Fibroblast of lung (primary cell): Measurements from ENCODE around the gene CAMKMT. TPM values are rescaled to one million over a fixed set of nuclear protein-coding genes. Genes with fewer than 3 reads are reported as not detected.

Source experiments
- DNase-seq, 2 donors: peaks; one replicate each; pipeline versions ENCODE4 v3.0.0 to v3.0.0-alpha.2; 2010; ENCODE audit warnings: low read depth in 2 of 2
- H2AFZ ChIP-seq: 2 replicates; pipeline ENCODE4 v1.5.1; 2012; ENCODE audit warnings: low read length, control low read depth, inconsistent platforms
- H3K27ac ChIP-seq: 2 replicates; pipeline ENCODE4 v1.5.1; 2011; ENCODE audit warnings: low read length, control low read depth; ENCODE audit not compliant: insufficient read depth
- H3K27me3 ChIP-seq: 2 replicates; pipeline ENCODE4 v1.5.1; 2011; ENCODE audit warnings: mild to moderate bottlenecking, low read length; ENCODE audit not compliant: control insufficient read depth, insufficient read depth
- H3K36me3 ChIP-seq: 2 replicates; pipeline ENCODE4 v1.5.1; 2011; ENCODE audit warnings: low read length; ENCODE audit not compliant: control insufficient read depth, insufficient read depth
- H3K4me1 ChIP-seq: 2 replicates; pipeline ENCODE4 v1.5.1; 2011; ENCODE audit warnings: low read length; ENCODE audit not compliant: control insufficient read depth, insufficient read depth; ENCODE audit errors: extremely low read depth
- H3K4me2 ChIP-seq: 2 replicates; pipeline ENCODE4 v1.5.1; 2011; ENCODE audit warnings: low read length, control low read depth; ENCODE audit not compliant: insufficient read depth; ENCODE audit errors: extremely low read depth
- H3K4me3 ChIP-seq, 4 experiments: fragments of 200-600 bp in 1 of 4; sonication (generic) in 1 of 4; replicated peaks in 1 of 4; 2 replicates each; pipeline ENCODE4 v1.5.1; 2011 to 2016; ENCODE audit warnings: low read length in 4 of 4, low read depth in 3 of 4, mild to moderate bottlenecking in 3 of 4, control low read depth in 2 of 4, inconsistent platforms in 1 of 4, mixed read lengths in 1 of 4; ENCODE audit not compliant: insufficient read depth in 1 of 4; ENCODE audit errors: control extremely low read depth in 1 of 4
- H3K79me2 ChIP-seq: 2 replicates; pipeline ENCODE4 v1.5.1; 2012; ENCODE audit warnings: mild to moderate bottlenecking, low read length, inconsistent platforms; ENCODE audit not compliant: control insufficient read depth, insufficient read depth
- H3K9ac ChIP-seq: 2 replicates; pipeline ENCODE4 v1.5.1; 2011; ENCODE audit warnings: mild to moderate bottlenecking, low read length, control low read depth; ENCODE audit not compliant: insufficient read depth
- H3K9me3 ChIP-seq: 2 replicates; pipeline ENCODE4 v1.5.1; 2012; ENCODE audit warnings: low read depth, low read length; ENCODE audit not compliant: control insufficient read depth, insufficient read depth
- H4K20me1 ChIP-seq: 2 replicates; pipeline ENCODE4 v1.5.1; 2011; ENCODE audit warnings: low read length; ENCODE audit not compliant: control insufficient read depth, insufficient read depth; ENCODE audit errors: extremely low read depth
- EZH2 ChIP-seq: IDR thresholded peaks from 2 replicates; pipeline ENCODE4 v1.5.1; 2012; ENCODE audit warnings: low read length, control low read depth, mild to moderate bottlenecking; ENCODE audit errors: missing control alignments
- polyA plus RNA-seq, 2 donors: library from polyadenylated mRNA; depleted of rRNA in 1 of 2; stranded (reverse) in 1 of 2; unstranded in 1 of 2; fragments of >200 nt; gene quantifications; 2 replicates each; pipeline ENCODE4 v1.2.1, GENCODE V29; 2011 to 2012; ENCODE audit warnings: missing spikeins in 1 of 2
- total RNA-seq: library from RNA; depleted of rRNA; stranded (reverse); fragments of >200 nt; gene quantifications from 2 replicates; pipeline ENCODE4 v1.2.1, GENCODE V29; 2014
- TF ChIP-seq, protein P1 (sequence below), 2 donors: IDR thresholded peaks in 1 of 2; conservative IDR thresholded peaks in 1 of 2; 1 replicate in 1 of 2; 2 replicates in 1 of 2; pipeline ENCODE4 v1.5.1; 2011 to 2012; ENCODE audit warnings: low read length in 2 of 2, control low read depth in 1 of 2, inconsistent platforms in 1 of 2, low read depth in 1 of 2, mild to moderate bottlenecking in 1 of 2

The CAMKMT gene
- total and polyA plus RNA-seq, 2 donors (not counting 1 experiment from before 2014, with no cell fraction given), result 7.9 to 11.6 TPM

DNA sequence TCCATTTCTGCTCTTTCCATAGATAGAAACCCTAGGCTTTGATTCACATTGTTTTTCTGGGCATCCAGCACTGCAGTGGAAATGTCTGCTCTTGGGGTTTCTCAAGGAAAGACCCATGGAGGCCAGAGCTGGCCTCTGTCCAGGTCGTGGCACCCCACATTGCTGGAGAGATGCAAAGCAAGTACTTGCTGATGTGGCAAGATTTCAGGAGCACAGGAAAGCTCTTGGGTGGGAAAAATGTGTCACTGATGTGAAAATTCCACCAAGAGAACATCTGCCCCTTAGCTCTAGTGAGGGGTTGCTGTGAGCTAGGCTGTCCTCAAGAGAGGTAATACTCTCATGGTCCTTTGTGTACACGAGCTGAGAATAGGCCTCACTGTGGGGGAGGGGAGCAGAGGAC lies 423.7 kb downstream of the CAMKMT start:
- TF ChIP-seq, protein P1, sequence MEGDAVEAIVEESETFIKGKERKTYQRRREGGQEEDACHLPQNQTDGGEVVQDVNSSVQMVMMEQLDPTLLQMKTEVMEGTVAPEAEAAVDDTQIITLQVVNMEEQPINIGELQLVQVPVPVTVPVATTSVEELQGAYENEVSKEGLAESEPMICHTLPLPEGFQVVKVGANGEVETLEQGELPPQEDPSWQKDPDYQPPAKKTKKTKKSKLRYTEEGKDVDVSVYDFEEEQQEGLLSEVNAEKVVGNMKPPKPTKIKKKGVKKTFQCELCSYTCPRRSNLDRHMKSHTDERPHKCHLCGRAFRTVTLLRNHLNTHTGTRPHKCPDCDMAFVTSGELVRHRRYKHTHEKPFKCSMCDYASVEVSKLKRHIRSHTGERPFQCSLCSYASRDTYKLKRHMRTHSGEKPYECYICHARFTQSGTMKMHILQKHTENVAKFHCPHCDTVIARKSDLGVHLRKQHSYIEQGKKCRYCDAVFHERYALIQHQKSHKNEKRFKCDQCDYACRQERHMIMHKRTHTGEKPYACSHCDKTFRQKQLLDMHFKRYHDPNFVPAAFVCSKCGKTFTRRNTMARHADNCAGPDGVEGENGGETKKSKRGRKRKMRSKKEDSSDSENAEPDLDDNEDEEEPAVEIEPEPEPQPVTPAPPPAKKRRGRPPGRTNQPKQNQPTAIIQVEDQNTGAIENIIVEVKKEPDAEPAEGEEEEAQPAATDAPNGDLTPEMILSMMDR (conservative IDR thresholded peaks at IDR 0.05 in 1 of 2, IDR thresholded peaks at IDR 0.05 in 1 of 2; ENCODE audit: low read depth in 1 of 2, low read length in 2 of 2), result no peak
- no peaks in the 10 kb centered on the region for H3K4me1 ChIP-seq

GRCh38 chr2:44786045-44786816 lies 424.5 kb downstream of the CAMKMT start:
- Histone ChIP-seq H3K4me2 (no peak overlapping the region), H2AFZ (no peak overlapping the region), H3K27me3 (no peaks in the 10 kb centered on the region), H3K36me3 (no peaks in the 10 kb centered on the region), H3K4me3 (no peak overlapping the region), H3K4me1 (no peaks in the 10 kb centered on the region), H4K20me1 (no peaks in the 10 kb centered on the region), H3K9me3 (no peaks in the 10 kb centered on the region), H3K9ac (no peak overlapping the region), H3K79me2 (no peaks in the 10 kb centered on the region), H3K27ac (no peak overlapping the region)
- TF ChIP-seq, protein P1 (conservative IDR thresholded peaks at IDR 0.05 in 1 of 2, IDR thresholded peaks at IDR 0.05 in 1 of 2; ENCODE audit: low read depth in 1 of 2, low read length in 2 of 2), result no peak
- TF ChIP-seq EZH2, result no peak
- no peak for DNase-seq

More for the DNA sequence above, 423.7 kb downstream of the CAMKMT start:
- Histone ChIP-seq H3K36me3 (no peaks in the 10 kb centered on the region), H3K4me2 (no peak overlapping the region), H3K27me3 (no peaks in the 10 kb centered on the region), H3K27ac (no peak overlapping the region), H3K79me2 (no peaks in the 10 kb centered on the region), H4K20me1 (no peaks in the 10 kb centered on the region), H2AFZ (no peak overlapping the region), H3K9me3 (no peaks in the 10 kb centered on the region), H3K4me3 (no peak overlapping the region), H3K9ac (no peak overlapping the region)
- DNase-seq, result no peak

- no peaks in the 10 kb centered on the region for H3K36me3 ChIP-seq
- H3K4me3 ChIP-seq, result no peak overlapping the region
- no peaks in the 10 kb centered on the region for H4K20me1 ChIP-seq
- DNase-seq, result no peak
- no peak overlapping the region for H2AFZ ChIP-seq
- no peak overlapping the region for H3K4me2 ChIP-seq
- TF ChIP-seq EZH2, result no peak
- TF ChIP-seq, protein P1 (conservative IDR thresholded peaks at IDR 0.05 in 1 of 2, IDR thresholded peaks at IDR 0.05 in 1 of 2; ENCODE audit: low read depth in 1 of 2, low read length in 2 of 2), result no peak
- no peaks in the 10 kb centered on the region for H3K9me3 ChIP-seq
- peaks cover 3% of the 10 kb centered on the region for H3K27me3 ChIP-seq
- no peaks in the 10 kb centered on the region for H3K4me1 ChIP-seq
- no peak overlapping the region for H3K9ac ChIP-seq
- no peak overlapping the region for H3K27ac ChIP-seq
- no peaks in the 10 kb centered on the region for H3K79me2 ChIP-seq
These were observed 425.1 kb downstream of the CAMKMT start for GRCh38 chr2:44786817-44787214.
